DMS53 (cell line): Measurements from ENCODE around the gene PACSIN1.

Experiments used
- DNase-seq: peaks from one replicate; lab custom pipeline; 2025; lab: John Stamatoyannopoulos, UW

The PACSIN1 gene

DNA sequence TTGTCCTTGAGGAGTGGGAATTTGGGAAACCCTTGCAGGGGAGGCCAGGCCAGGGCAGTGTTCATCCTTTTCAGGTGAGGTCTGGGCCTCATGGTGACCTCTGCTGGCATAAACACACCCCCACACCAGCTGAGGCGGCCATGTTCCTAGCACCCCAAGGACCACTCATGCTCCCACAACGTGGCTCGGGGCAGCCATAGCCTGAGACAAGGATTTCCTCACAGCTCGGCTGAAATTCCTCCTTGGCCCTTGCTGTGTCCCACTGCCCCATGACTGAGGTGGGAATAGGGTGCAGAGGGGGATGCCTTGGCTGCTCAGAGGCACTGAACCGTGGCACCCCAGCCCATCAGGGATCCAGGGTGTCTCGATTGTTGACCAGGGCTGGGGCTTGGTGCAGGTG is 117.6 kb downstream of the PACSIN1 start:
- no peak for DNase-seq

DNA sequence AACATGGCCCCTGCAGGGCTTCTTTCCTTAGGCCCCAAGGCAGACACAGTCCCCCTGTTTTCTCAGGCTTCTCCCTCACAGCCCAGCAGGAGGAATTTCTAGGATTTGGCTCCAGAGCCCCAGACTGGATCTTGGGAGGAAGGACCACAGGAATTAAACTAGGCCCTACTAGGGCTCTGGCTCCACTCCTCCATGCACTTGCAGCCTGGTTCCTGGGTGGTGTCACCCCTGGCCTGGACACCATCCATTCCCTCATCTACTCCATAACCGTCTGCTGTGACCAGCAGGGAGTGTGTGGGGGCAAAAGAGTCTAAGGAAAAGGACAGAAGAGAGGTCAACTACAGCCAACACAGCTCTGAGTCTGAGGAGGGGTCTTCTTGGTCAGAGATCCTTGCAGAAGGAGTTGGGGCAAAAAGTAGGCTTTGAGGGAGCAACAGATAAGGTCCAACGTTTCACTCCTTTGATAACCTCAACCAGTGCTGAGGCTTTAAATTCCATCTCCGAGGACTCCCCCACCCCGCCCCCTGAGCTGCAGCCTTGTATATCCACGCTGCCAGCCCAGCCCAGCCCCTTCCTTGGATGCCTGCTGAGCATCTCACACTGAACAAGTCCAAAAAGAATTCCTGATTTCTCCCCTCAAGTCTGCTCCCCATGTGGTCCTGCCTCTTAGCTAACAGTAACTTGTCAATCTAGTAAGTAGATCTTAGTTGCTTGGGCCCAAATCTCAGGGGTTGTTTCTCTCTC is 118.2 kb downstream of the PACSIN1 start:
- no peak for DNase-seq

DNA sequence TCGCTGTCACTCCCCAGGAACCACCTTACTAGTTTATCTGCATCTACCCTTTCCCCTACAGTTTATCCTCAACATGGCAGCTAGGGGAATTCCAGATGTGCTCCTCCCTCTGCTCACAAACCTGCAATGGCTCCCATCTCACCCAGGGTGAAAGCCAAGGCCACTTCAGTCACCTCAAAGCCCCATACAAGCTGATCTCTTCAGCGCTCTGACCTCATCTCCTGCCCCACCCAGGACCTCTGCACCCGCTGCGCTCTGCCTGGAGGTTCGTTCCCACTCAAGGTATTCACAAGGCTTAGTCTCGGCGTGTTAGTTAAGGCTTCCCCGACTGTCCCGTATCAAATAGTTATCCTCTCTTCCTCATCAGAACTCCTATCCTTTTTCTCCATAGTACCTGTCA is 118.8 kb downstream of the PACSIN1 start:
- DNase-seq: no peak
